ENCODE measurements around the gene PDIK1L.

The PDIK1L gene

DNA sequence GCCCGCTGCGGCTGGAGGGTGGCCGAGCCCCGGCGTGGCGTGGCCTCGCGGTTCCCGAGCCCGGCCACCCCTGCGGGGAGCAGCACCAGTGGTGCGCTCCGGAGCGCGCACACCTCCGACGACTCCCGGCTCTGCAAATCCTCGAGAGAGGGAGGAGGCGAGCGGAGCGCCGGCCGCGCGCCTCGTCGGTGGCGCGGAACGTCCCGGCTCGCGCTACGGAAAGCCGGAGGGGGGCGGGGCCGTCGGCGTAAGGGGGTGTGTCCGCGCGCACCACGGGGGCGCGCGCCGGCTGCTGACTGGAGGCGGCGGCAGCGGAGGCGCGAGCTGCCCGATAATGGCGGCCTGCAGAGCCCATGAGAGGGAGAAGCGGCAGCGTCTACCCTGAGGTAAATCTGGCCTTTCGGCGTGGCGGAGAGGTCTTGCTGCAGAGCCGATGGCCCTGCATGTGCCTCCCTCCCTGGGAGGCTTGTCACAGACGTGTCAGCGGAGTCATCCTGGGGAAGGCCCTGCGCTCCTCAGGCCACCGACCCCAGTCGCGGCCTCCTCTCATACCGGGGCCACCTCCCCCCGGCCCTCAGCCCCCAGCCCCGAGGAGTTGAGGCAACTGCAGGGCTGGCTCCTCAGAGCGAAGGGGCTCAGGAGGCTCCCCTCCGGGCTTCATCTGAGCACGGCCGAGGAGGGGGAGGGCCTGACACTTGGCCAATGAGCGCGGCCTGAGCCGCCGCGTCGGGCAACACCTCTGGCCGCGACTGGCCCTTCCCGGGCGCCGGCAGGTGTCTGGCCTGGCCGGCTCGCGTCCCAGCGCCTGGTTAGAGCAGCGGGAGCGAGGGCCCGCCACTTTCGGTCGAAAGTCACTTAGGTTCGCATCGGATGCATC lies at the start of gene PDIK1L:
PDIK1L (plus strand) TSS at position 295 of the 877 bp plus-strand sequence. CDS start 2,485 bp downstream, outside the sequence.
- peak within 1 kb of the TSS; percentile 82 to 92 for H3K27ac ChIP-seq
- H3K4me3 ChIP-seq = peak within 1 kb of the TSS; percentile 86
- peak; percentile 93 for DNase-seq (ENCODE audit: low spot score)
- TF ChIP-seq, protein P1, sequence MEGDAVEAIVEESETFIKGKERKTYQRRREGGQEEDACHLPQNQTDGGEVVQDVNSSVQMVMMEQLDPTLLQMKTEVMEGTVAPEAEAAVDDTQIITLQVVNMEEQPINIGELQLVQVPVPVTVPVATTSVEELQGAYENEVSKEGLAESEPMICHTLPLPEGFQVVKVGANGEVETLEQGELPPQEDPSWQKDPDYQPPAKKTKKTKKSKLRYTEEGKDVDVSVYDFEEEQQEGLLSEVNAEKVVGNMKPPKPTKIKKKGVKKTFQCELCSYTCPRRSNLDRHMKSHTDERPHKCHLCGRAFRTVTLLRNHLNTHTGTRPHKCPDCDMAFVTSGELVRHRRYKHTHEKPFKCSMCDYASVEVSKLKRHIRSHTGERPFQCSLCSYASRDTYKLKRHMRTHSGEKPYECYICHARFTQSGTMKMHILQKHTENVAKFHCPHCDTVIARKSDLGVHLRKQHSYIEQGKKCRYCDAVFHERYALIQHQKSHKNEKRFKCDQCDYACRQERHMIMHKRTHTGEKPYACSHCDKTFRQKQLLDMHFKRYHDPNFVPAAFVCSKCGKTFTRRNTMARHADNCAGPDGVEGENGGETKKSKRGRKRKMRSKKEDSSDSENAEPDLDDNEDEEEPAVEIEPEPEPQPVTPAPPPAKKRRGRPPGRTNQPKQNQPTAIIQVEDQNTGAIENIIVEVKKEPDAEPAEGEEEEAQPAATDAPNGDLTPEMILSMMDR (IDR thresholded peaks at IDR 0.05) = no peak

DNA sequence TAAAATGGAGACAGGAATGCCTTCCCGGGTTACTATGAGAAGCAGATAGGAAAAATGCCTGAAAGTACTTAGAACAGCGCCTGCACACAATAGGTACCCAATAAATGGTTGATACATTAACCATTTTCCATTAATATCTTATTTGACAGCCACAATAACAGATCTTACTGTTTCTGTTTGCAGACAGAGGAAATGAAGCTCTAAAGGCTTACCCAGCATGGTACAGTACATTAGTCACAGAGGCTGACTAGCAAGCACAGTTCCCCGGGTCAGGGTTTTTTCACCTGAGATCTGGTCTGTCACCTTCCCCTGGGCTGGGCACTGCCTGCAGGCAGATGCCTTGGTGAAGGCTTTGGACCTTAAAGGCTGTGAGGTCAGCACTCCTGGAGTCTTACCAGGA lies 47.1 kb upstream of the PDIK1L start:
- DNase-seq (ENCODE audit: low spot score) = no peak
- no peak overlapping the region for H3K4me3 ChIP-seq
- no peak overlapping the region for H3K27ac ChIP-seq
- TF ChIP-seq, protein P1 (IDR thresholded peaks at IDR 0.05) = no peak

- TF ChIP-seq, protein P1 (IDR thresholded peaks at IDR 0.05) = no peak
- Histone ChIP-seq H3K4me3 (no peak overlapping the region), H3K27ac (no peak overlapping the region)
- no peak for DNase-seq (ENCODE audit: low spot score)
These were observed 45.5 kb upstream of the PDIK1L start for GRCh38 chr1:26066160-26066559.

- TF ChIP-seq, protein P1 (IDR thresholded peaks at IDR 0.05) = no peak
- no peak overlapping the region for H3K27ac ChIP-seq
- no peak for DNase-seq (ENCODE audit: low spot score)
- no peak overlapping the region for H3K4me3 ChIP-seq
These were observed 44.8 kb upstream of the PDIK1L start for GRCh38 chr1:26066857-26067256.

GRCh38 chr1:26067432-26067911 lies 44.2 kb upstream of the PDIK1L start, which contains the start of gene TRIM63:
Gene TRIM63 (minus strand): TSS chr1:26067630. CDS start chr1:26067494, 136 bp downstream.
- DNase-seq (ENCODE audit: low spot score) = no peak
- no peak within 1 kb of the TSS for H3K27ac ChIP-seq
- H3K4me3 ChIP-seq = no peak within 1 kb of the TSS
- TF ChIP-seq, protein P1 (IDR thresholded peaks at IDR 0.05) = no peak

DNA sequence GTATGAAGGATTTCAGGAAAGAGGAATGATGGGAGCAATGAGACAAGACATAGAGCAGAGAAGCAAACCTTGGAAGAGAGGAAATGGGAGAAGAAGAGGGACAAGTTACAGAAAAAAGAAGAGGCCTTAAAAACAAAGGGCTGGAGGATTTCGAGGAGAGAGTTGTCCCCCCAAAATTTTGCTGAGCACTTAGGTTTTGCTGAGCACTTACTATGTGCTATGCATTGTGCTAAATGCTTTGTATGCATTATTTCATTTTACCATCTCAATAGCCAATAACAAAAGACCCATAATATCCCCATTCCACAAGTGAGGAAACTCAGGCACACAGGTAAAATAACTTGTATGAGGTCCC lies 41.7 kb upstream of the PDIK1L start:
- Histone ChIP-seq H3K27ac (no peak overlapping the region), H3K4me3 (no peak overlapping the region)
- TF ChIP-seq, protein P1 (IDR thresholded peaks at IDR 0.05) = no peak
- no peak for DNase-seq (ENCODE audit: low spot score)

Data from coronary artery (tissue), 2 donors.